ENCODE measurements around the gene SLC7A5. TPM values are rescaled to one million over a fixed set of nuclear protein-coding genes. Genes with fewer than 3 reads are reported as not detected.

Gene SLC7A5
- total and polyA plus RNA-seq, 2 of the 13 experiments (the other 11 are each of a cell fraction or from before 2014, with no cell fraction given), result 79.6 to 155 TPM

GRCh38 chr16:87861300-87862099 is 7.8 kb downstream of the SLC7A5 start (continued):
- TF ChIP-seq, protein P1, sequence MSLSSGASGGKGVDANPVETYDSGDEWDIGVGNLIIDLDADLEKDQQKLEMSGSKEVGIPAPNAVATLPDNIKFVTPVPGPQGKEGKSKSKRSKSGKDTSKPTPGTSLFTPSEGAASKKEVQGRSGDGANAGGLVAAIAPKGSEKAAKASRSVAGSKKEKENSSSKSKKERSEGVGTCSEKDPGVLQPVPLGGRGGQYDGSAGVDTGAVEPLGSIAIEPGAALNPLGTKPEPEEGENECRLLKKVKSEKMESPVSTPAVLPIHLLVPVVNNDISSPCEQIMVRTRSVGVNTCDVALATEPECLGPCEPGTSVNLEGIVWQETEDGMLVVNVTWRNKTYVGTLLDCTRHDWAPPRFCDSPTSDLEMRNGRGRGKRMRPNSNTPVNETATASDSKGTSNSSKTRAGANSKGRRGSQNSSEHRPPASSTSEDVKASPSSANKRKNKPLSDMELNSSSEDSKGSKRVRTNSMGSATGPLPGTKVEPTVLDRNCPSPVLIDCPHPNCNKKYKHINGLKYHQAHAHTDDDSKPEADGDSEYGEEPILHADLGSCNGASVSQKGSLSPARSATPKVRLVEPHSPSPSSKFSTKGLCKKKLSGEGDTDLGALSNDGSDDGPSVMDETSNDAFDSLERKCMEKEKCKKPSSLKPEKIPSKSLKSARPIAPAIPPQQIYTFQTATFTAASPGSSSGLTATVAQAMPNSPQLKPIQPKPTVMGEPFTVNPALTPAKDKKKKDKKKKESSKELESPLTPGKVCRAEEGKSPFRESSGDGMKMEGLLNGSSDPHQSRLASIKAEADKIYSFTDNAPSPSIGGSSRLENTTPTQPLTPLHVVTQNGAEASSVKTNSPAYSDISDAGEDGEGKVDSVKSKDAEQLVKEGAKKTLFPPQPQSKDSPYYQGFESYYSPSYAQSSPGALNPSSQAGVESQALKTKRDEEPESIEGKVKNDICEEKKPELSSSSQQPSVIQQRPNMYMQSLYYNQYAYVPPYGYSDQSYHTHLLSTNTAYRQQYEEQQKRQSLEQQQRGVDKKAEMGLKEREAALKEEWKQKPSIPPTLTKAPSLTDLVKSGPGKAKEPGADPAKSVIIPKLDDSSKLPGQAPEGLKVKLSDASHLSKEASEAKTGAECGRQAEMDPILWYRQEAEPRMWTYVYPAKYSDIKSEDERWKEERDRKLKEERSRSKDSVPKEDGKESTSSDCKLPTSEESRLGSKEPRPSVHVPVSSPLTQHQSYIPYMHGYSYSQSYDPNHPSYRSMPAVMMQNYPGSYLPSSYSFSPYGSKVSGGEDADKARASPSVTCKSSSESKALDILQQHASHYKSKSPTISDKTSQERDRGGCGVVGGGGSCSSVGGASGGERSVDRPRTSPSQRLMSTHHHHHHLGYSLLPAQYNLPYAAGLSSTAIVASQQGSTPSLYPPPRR (CRISPR knock-in tag; IDR thresholded peaks at IDR 0.05; ENCODE audit: borderline replicate concordance), result peak; percentile 75; the same call in 1 of the 2 replicates
- TF ChIP-seq ATF4 (CRISPR knock-in tag; IDR thresholded peaks at IDR 0.05), result peak in 1 of 2 experiments; percentile 66; a peak in 2 of 4 replicates
- TF ChIP-seq FOSL2 (CRISPR knock-in tag; IDR thresholded peaks at IDR 0.05), result peak; percentile 74
- TF ChIP-seq YEATS2 (CRISPR knock-in tag; IDR thresholded peaks at IDR 0.05; ENCODE audit: borderline replicate concordance), result 0 out of 2 replicates have a peak, but pooled peaks have one; percentile 39
- TF ChIP-seq ZNF629 (CRISPR knock-in tag; conservative IDR thresholded peaks at IDR 0.05), result peak; percentile 23
- TF ChIP-seq, protein P2, sequence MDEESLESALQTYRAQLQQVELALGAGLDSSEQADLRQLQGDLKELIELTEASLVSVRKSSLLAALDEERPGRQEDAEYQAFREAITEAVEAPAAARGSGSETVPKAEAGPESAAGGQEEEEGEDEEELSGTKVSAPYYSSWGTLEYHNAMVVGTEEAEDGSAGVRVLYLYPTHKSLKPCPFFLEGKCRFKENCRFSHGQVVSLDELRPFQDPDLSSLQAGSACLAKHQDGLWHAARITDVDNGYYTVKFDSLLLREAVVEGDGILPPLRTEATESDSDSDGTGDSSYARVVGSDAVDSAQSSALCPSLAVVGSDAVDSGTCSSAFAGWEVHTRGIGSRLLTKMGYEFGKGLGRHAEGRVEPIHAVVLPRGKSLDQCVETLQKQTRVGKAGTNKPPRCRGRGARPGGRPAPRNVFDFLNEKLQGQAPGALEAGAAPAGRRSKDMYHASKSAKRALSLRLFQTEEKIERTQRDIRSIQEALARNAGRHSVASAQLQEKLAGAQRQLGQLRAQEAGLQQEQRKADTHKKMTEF (CRISPR knock-in tag; IDR thresholded peaks at IDR 0.05), result peak; percentile 57; the same call in 1 of the 2 replicates
- TF ChIP-seq ZNF691 (CRISPR knock-in tag; IDR thresholded peaks at IDR 0.05; ENCODE audit: borderline replicate concordance, low read depth), result 0 out of 2 replicates have a peak, but pooled peaks have one; percentile 4
- TF ChIP-seq GABPB1 (CRISPR knock-in tag; IDR thresholded peaks at IDR 0.05), result peak; percentile 45
- peak; percentile 69 for TF ChIP-seq ZMYM4 (CRISPR knock-in tag; IDR thresholded peaks at IDR 0.05)
- 0 out of 2 replicates have a peak, but pooled peaks have one; percentile 15 for TF ChIP-seq RBFOX2 (IDR thresholded peaks at IDR 0.05; ENCODE audit: low read depth, low read length)
- TF ChIP-seq ZMAT3 (CRISPR knock-in tag; conservative IDR thresholded peaks at IDR 0.05), result peak; percentile 76; the same call in 1 of the 2 replicates
- peak; percentile 49; the same call in 1 of the 2 replicates for TF ChIP-seq ZNF121 (CRISPR knock-in tag; IDR thresholded peaks at IDR 0.05)
- 0 out of 2 replicates have a peak, but pooled peaks have one; percentile 33 for TF ChIP-seq CEBPB (IDR thresholded peaks at IDR 0.05; ENCODE audit: borderline replicate concordance, low read depth, low read length)
- peak; percentile 45; the same call in 1 of the 2 replicates for TF ChIP-seq KDM6A (CRISPR knock-in tag; IDR thresholded peaks at IDR 0.05; ENCODE audit: low read depth)
- TF ChIP-seq MYPOP (CRISPR knock-in tag; IDR thresholded peaks at IDR 0.05), result peak; percentile 15; the same call in 1 of the 2 replicates
- TF ChIP-seq SP5 (CRISPR knock-in tag; IDR thresholded peaks at IDR 0.05; ENCODE audit: borderline replicate concordance, low read depth), result peak; percentile 70; the same call in 1 of the 2 replicates
- peak; percentile 55; the same call in 1 of the 2 replicates for TF ChIP-seq ZFY (CRISPR knock-in tag; IDR thresholded peaks at IDR 0.05)
